EL (cell line): ENCODE data around the gene RIOK1.
"Not testable (repeated sequence)": the region's sequence is repeated elsewhere in the genome, so short reads cannot be mapped to it uniquely, and the experiment has no call there.

ENCODE experiments used
- DNase-seq: peaks from one replicate; pipeline ENCODE4 v3.0.0-alpha.2; 2016

Gene RIOK1

GRCh38 chr6:7442467-7442866 is 52.9 kb downstream of the RIOK1 start:
- DNase-seq = no peak

- DNase-seq = no peak
These were observed 55.5 kb downstream of the RIOK1 start for GRCh38 chr6:7445101-7445500.

- DNase-seq = no peak
These were observed 56.4 kb downstream of the RIOK1 start for GRCh38 chr6:7445885-7446461.

- no peak for DNase-seq
These were observed 57.2 kb downstream of the RIOK1 start for GRCh38 chr6:7446619-7447325.

- DNase-seq = no peak
These were observed 58.6 kb downstream of the RIOK1 start for GRCh38 chr6:7448232-7448631.

- no peak for DNase-seq
These were observed 59.4 kb downstream of the RIOK1 start for GRCh38 chr6:7449018-7449417.

- no peak for DNase-seq
These were observed 61.7 kb downstream of the RIOK1 start for GRCh38 chr6:7451326-7451725.

GRCh38 chr6:7452898-7453297 is 63.3 kb downstream of the RIOK1 start:
- no peak for DNase-seq

GRCh38 chr6:7454696-7455358 is 65.2 kb downstream of the RIOK1 start:
- DNase-seq = no peak

GRCh38 chr6:7456302-7456701 is 66.7 kb downstream of the RIOK1 start:
- DNase-seq = not testable (repeated sequence)

- no peak for DNase-seq
These were observed 71.8 kb downstream of the RIOK1 start for GRCh38 chr6:7461416-7461815.

GRCh38 chr6:7463785-7464184 is 74.2 kb downstream of the RIOK1 start:
- peak; percentile 25 for DNase-seq

GRCh38 chr6:7467007-7467897 is 77.6 kb downstream of the RIOK1 start:
- no peak for DNase-seq
